Psoas muscle (tissue), 8 donors: ENCODE measurements around the gene GAPDH. TPM values are rescaled to one million over a fixed set of nuclear protein-coding genes. Genes with fewer than 3 reads are reported as not detected.
"Not testable (repeated sequence)": the region's sequence is repeated elsewhere in the genome, so short reads cannot be mapped to it uniquely, and the experiment has no call there.

Experiments
- ATAC-seq, 4 donors: fragments of 200-7000 bp; cut with Tn5 transposase; one replicate each; pipeline ENCODE4 v1.9.1; 2020; ENCODE audit warnings: moderate library complexity in 3 of 4, mild to moderate bottlenecking in 2 of 4
- DNase-seq, 2 donors: peaks; one replicate each; pipeline ENCODE4 v3.0.0-alpha.2; 2020
- H3K27ac ChIP-seq: fragments of 200-600 bp; one replicate; pipeline ENCODE4 v1.8.0; 2022
- H3K27me3 ChIP-seq, 3 donors: fragments of 200-600 bp in 1 of 3; one replicate each; pipeline versions ENCODE4 v1.6.1 to v1.8.0; 2013 to 2022; ENCODE audit warnings: low read length in 2 of 3, mild to moderate bottlenecking in 2 of 3, moderate library complexity in 1 of 3; ENCODE audit not compliant: insufficient read depth in 3 of 3
- H3K36me3 ChIP-seq, 2 donors: fragments of 200-600 bp in 1 of 2; one replicate each; pipeline versions ENCODE4 v1.6.1 to v1.8.0; 2013 to 2022; ENCODE audit warnings: low read depth in 1 of 2, mild to moderate bottlenecking in 1 of 2, moderate library complexity in 1 of 2; ENCODE audit not compliant: insufficient read depth in 1 of 2
- H3K4me1 ChIP-seq: fragments of 200-600 bp; one replicate; pipeline ENCODE4 v1.8.0; 2022
- H3K4me3 ChIP-seq: fragments of 200-600 bp; one replicate; pipeline ENCODE4 v1.8.0; 2022; ENCODE audit warnings: mild to moderate bottlenecking
- H3K9me3 ChIP-seq: fragments of 200-600 bp; one replicate; pipeline ENCODE4 v1.8.0; 2022
- CTCF ChIP-seq: fragments of 200-600 bp; IDR thresholded peaks from one replicate; pipeline ENCODE4 v1.8.0; 2022; ENCODE audit warnings: antibody characterized with exemption
- WGBS, 3 donors: extraction: QIAGEN DNeasy Blood & Tissue Kit; methylation state at CpG; one replicate each; pipeline versions ENCODE4 v1.1.6 to v1.1.7; 2013; 5-methylcytosine and 5-hydroxymethylcytosine counted together
- intact Hi-C, 2 donors: fragments of 100-400 bp; cut with DNase I; formaldehyde crosslinking; loops; one replicate each; pipeline versions ENCODE4 v1.11.0 to v1.14.2; 2022
- polyA plus RNA-seq, 3 donors: library from polyadenylated mRNA; stranded (reverse); fragments of 200-250 nt; gene quantifications; one replicate each; pipeline ENCODE4 v1.2.3, GENCODE V29; 2013
- total RNA-seq, 4 donors: library from RNA; stranded (reverse); fragmentation: NEBNext Ultra II Directional in 2 of 4; extraction: Animal tissue kit (Norgen Biotek cat#: 25700) in 2 of 4; gene quantifications; one replicate each; pipeline versions ENCODE4 v1.2.1 to v1.2.4, GENCODE V29; 2021 to 2023
- donor health status: healthy with polysubstance abuse.
- donor health status: DM: no; HTN: no; CAD: no; lungs with moderate emphysema.
- donor health status: Bipolar disorder and iron deficiency.
- donor health status: healthy.
- donor health status: DM: yes; HTN: yes; CAD: no.
- donor health status: DM: no; HTN: no; CAD: no.
- donor health status: DM: no; HTN: no; CAD: no.
- donor health status: DM: yes; HTN: yes; CAD: no.

The GAPDH gene
- total and polyA plus RNA-seq, 7 donors: 7,136 to 18,891 (median 10,253) TPM

GRCh38 chr12:6554168-6555017 lies 20.1 kb downstream of the GAPDH start:
- WGBS, 3 donors: 5 to 7% (median 6%) methylated on average over 22 of the region's 22 CpGs
- ATAC-seq: peak; percentile 41 to 59 (median 50)
- H3K27ac ChIP-seq: peak overlapping the region; percentile 100

GRCh38 chr12:6555018-6555691 lies 20.8 kb downstream of the GAPDH start:
- intact Hi-C loops: no loop called here
- WGBS, 3 donors: 1 to 5% (median 1%) methylated on average over 33 to 61 of the region's 61 CpGs
- peaks cover 46% of the 10 kb centered on the region for H3K4me1 ChIP-seq

More at GRCh38 chr12:6554168-6555017, 20.1 kb downstream of the GAPDH start:
- TF ChIP-seq CTCF: peak; percentile 57
- peak; percentile 84 to 89 for DNase-seq
- peaks cover 49% of the 10 kb centered on the region for H3K4me1 ChIP-seq
- no peaks in the 10 kb centered on the region for H3K27me3 ChIP-seq
- peaks cover 5 to 41% of the 10 kb centered on the region in 2 donors for H3K36me3 ChIP-seq
- H3K9me3 ChIP-seq: no peaks in the 10 kb centered on the region
- intact Hi-C loops: no loop called here
- peak overlapping the region; percentile 95 for H3K4me3 ChIP-seq

GRCh38 chr12:6556496-6556817 lies 22.1 kb downstream of the GAPDH start:
- not testable (repeated sequence) for DNase-seq

More at GRCh38 chr12:6555018-6555691, 20.8 kb downstream of the GAPDH start:
- Histone ChIP-seq H3K27me3 (no peaks in the 10 kb centered on the region), H3K4me3 (peak overlapping the region; percentile 95), H3K9me3 (no peaks in the 10 kb centered on the region), H3K36me3 (peaks cover 5 to 41% of the 10 kb centered on the region in 2 donors), H3K27ac (peak overlapping the region; percentile 100)
- DNase-seq: no peak
- ATAC-seq: no peak
- no peak for TF ChIP-seq CTCF

GRCh38 chr12:6556857-6557256 lies 22.5 kb downstream of the GAPDH start:
- TF ChIP-seq CTCF: no peak
- WGBS, 3 donors: 73 to 90% (median 75%) methylated on average over 4 of the region's 4 CpGs
- no peak overlapping the region for H3K4me3 ChIP-seq
- H3K27ac ChIP-seq: peak overlapping the region; percentile 58
- no peaks in the 10 kb centered on the region for H3K27me3 ChIP-seq
- intact Hi-C loops: no loop called here
- DNase-seq: no peak
- H3K4me1 ChIP-seq: peaks cover 31% of the 10 kb centered on the region
- peaks cover 10 to 56% of the 10 kb centered on the region in 2 donors for H3K36me3 ChIP-seq
- no peaks in the 10 kb centered on the region for H3K9me3 ChIP-seq
- ATAC-seq: no peak

More at GRCh38 chr12:6556496-6556817, 22.1 kb downstream of the GAPDH start:
- Histone ChIP-seq H3K27ac (peak overlapping the region; percentile 100), H3K4me1 (peaks cover 35% of the 10 kb centered on the region), H3K36me3 (peaks cover 7 to 52% of the 10 kb centered on the region in 2 donors), H3K4me3 (peak overlapping the region; percentile 95)
- intact Hi-C loops, H3K9me3 ChIP-seq, H3K27me3 ChIP-seq, ATAC-seq: not testable (repeated sequence)
- WGBS, 3 donors: 72 to 82% (median 80%) methylated on average over 7 of the region's 7 CpGs
